H9 (cell line): Measurements from ENCODE around the gene CACNB2. TPM values are rescaled to one million over a fixed set of nuclear protein-coding genes. Genes with fewer than 3 reads are reported as not detected.

Experiments used
- DNase-seq: peaks from one replicate; pipeline ENCODE4 v3.0.0-alpha.2; 2017
- H2AFZ ChIP-seq: one replicate; pipeline ENCODE4 v1.6.1; 2013; ENCODE audit warnings: mild to moderate bottlenecking, low read length, control low read depth, moderate library complexity
- H2AK5ac ChIP-seq: 2 replicates; pipeline ENCODE4 v1.6.1; 2013; ENCODE audit warnings: low read length, control low read depth, mixed read lengths; ENCODE audit not compliant: insufficient read length
- H2BK120ac ChIP-seq: one replicate; pipeline ENCODE4 v1.6.1; 2013; ENCODE audit warnings: low read depth, mild to moderate bottlenecking, low read length, control low read depth, inconsistent platforms; ENCODE audit not compliant: poor library complexity, severe bottlenecking
- H2BK12ac ChIP-seq: 2 replicates; pipeline ENCODE4 v1.6.1; 2013; ENCODE audit warnings: low read length, control low read depth, mixed read lengths, low read depth; ENCODE audit not compliant: insufficient read length
- H2BK15ac ChIP-seq: 2 replicates; pipeline ENCODE4 v1.6.1; 2013; ENCODE audit warnings: low read depth, low read length, control low read depth
- H2BK20ac ChIP-seq: one replicate; pipeline ENCODE4 v1.6.1; 2013; ENCODE audit warnings: low read depth, mild to moderate bottlenecking, low read length, control low read depth, inconsistent platforms; ENCODE audit not compliant: poor library complexity, severe bottlenecking
- H2BK5ac ChIP-seq: 2 replicates; pipeline ENCODE4 v1.6.1; 2013; ENCODE audit warnings: low read length, control low read depth, mixed read lengths; ENCODE audit not compliant: insufficient read length
- H3K14ac ChIP-seq: 2 replicates; pipeline ENCODE4 v1.6.1; 2013; ENCODE audit warnings: low read length, control low read depth; ENCODE audit not compliant: insufficient read depth
- H3K18ac ChIP-seq: 2 replicates; pipeline ENCODE4 v1.6.1; 2013; ENCODE audit warnings: low read depth, mild to moderate bottlenecking, mixed read lengths, low read length, control low read depth; ENCODE audit not compliant: insufficient read length
- H3K23ac ChIP-seq: 2 replicates; pipeline ENCODE4 v1.6.1; 2013; ENCODE audit warnings: low read length, control low read depth, mixed read lengths, low read depth; ENCODE audit not compliant: insufficient read length
- H3K23me2 ChIP-seq: 2 replicates; pipeline ENCODE4 v1.6.1; 2013; ENCODE audit warnings: low read depth, mild to moderate bottlenecking, mixed read lengths, low read length, control low read depth; ENCODE audit not compliant: insufficient read length, poor library complexity, severe bottlenecking
- H3K27ac ChIP-seq: 2 replicates; pipeline ENCODE4 v1.5.1; 2013; ENCODE audit warnings: low read length, control low read depth, mixed read lengths, low read depth; ENCODE audit not compliant: insufficient read length
- H3K27me3 ChIP-seq: 2 replicates; pipeline ENCODE4 v1.6.1; 2013; ENCODE audit warnings: low read length, control low read depth, inconsistent platforms; ENCODE audit not compliant: insufficient read depth
- H3K4ac ChIP-seq: 2 replicates; pipeline ENCODE4 v1.6.1; 2013; ENCODE audit warnings: low read depth, mild to moderate bottlenecking, control low read depth, inconsistent platforms, low read length, moderate library complexity
- H3K4me1 ChIP-seq: 2 replicates; pipeline ENCODE4 v1.6.1; 2013; ENCODE audit warnings: low read length, control low read depth, inconsistent platforms; ENCODE audit not compliant: insufficient read depth
- H3K4me2 ChIP-seq: 2 replicates; pipeline ENCODE4 v1.6.1; 2013; ENCODE audit warnings: low read length, control low read depth, mixed read lengths; ENCODE audit not compliant: insufficient read length, insufficient read depth
- H3K56ac ChIP-seq: 2 replicates; pipeline ENCODE4 v1.6.1; 2013; ENCODE audit warnings: low read depth, mild to moderate bottlenecking, mixed read lengths, low read length, control low read depth; ENCODE audit not compliant: insufficient read length
- H3K79me1 ChIP-seq: 2 replicates; pipeline ENCODE4 v1.6.1; 2013; ENCODE audit warnings: low read depth, mild to moderate bottlenecking, moderate library complexity, low read length, control low read depth, inconsistent platforms; ENCODE audit not compliant: insufficient read depth, poor library complexity, severe bottlenecking
- H3K79me2 ChIP-seq: 2 replicates; pipeline ENCODE4 v1.6.1; 2013; ENCODE audit warnings: low read length, control low read depth, inconsistent platforms; ENCODE audit not compliant: insufficient read depth
- H3K9ac ChIP-seq: 2 replicates; pipeline ENCODE4 v1.6.1; 2013; ENCODE audit warnings: low read length, control low read depth, mixed read lengths; ENCODE audit not compliant: insufficient read length; ENCODE audit errors: extremely low read depth
- H3K9me3 ChIP-seq: one replicate; pipeline ENCODE4 v1.6.1; 2013; ENCODE audit warnings: low read depth, low read length, inconsistent platforms; ENCODE audit not compliant: control insufficient read depth
- H3T11ph ChIP-seq: one replicate; pipeline ENCODE4 v1.6.1; 2013; ENCODE audit warnings: mild to moderate bottlenecking, low read length, control low read depth, inconsistent platforms
- H4K20me1 ChIP-seq: one replicate; pipeline ENCODE4 v1.6.1; 2013; ENCODE audit not compliant: control insufficient read depth, insufficient read length, insufficient read depth
- H4K5ac ChIP-seq: 2 replicates; pipeline ENCODE4 v1.6.1; 2013; ENCODE audit warnings: low read depth, mild to moderate bottlenecking, mixed read lengths, low read length, control low read depth; ENCODE audit not compliant: insufficient read length
- H4K8ac ChIP-seq: replicated peaks from 2 replicates; pipeline ENCODE4 v1.6.1; 2013; ENCODE audit warnings: low read length, control low read depth, mixed read lengths, low read depth; ENCODE audit not compliant: insufficient read length
- H4K91ac ChIP-seq: 2 replicates; pipeline ENCODE4 v1.6.1; 2013; ENCODE audit warnings: low read depth, mild to moderate bottlenecking, moderate library complexity, mixed read lengths, low read length, control low read depth; ENCODE audit not compliant: insufficient read length
- H3K27ac Mint-ChIP-seq, 3 experiments: 2 replicates in 2 of 3; 3 replicates in 1 of 3; pipeline ENCODE4 v1.8.0; 2020 to 2021; ENCODE audit warnings: mixed read lengths in 3 of 3, mild to moderate bottlenecking in 1 of 3, moderate library complexity in 1 of 3
- H3K27me3 Mint-ChIP-seq: 2 replicates; pipeline ENCODE4 v1.8.0; 2021; ENCODE audit warnings: low read depth, mild to moderate bottlenecking, moderate library complexity, mixed read lengths
- H3K36me3 Mint-ChIP-seq, 3 experiments: 2 replicates in 2 of 3; 3 replicates in 1 of 3; pipeline ENCODE4 v1.8.0; 2020 to 2021; ENCODE audit warnings: low read depth in 3 of 3, mixed read lengths in 3 of 3; ENCODE audit not compliant: insufficient read depth in 1 of 3
- H3K4me1 Mint-ChIP-seq, 2 experiments: 2 replicates each; pipeline ENCODE4 v1.8.0; 2020; ENCODE audit warnings: mixed read lengths in 2 of 2
- H3K4me3 Mint-ChIP-seq, 2 experiments: 2 replicates in 1 of 2; 3 replicates in 1 of 2; pipeline ENCODE4 v1.8.0; 2020 to 2021; ENCODE audit warnings: mild to moderate bottlenecking in 2 of 2, mixed read lengths in 2 of 2, moderate library complexity in 1 of 2
- H3K9me3 Mint-ChIP-seq, 2 experiments: 2 replicates in 1 of 2; 3 replicates in 1 of 2; pipeline ENCODE4 v1.8.0; 2020; ENCODE audit warnings: mild to moderate bottlenecking in 2 of 2, mixed read lengths in 2 of 2, moderate library complexity in 1 of 2
- CTCF ChIP-seq: fragments of 200-600 bp; sonication (generic); conservative IDR thresholded peaks from 3 replicates; pipeline ENCODE4 v1.8.0; 2021; ENCODE audit warnings: antibody characterized with exemption, mild to moderate bottlenecking
- WGBS: extraction: QIAGEN DNeasy Blood & Tissue Kit; methylation state at CpG from one replicate; pipeline ENCODE4 v1.1.7; 2013; ENCODE audit warnings: missing lambda C conversion rate, low lambda C conversion rate, mixed read lengths; ENCODE audit not compliant: insufficient read length; ENCODE audit errors: extremely low coverage; 5-methylcytosine and 5-hydroxymethylcytosine counted together
- total RNA-seq: library from RNA; stranded (reverse); gene quantifications from 2 replicates; pipeline ENCODE4 v1.2.1, GENCODE V29; 2021

CACNB2 gene
- total RNA-seq, 1 experiment from 2014 or later, result 2.6 TPM

- DNase-seq, result no peak
- Mint-ChIP-seq H3K9me3 (no peaks in the 10 kb centered on the region), H3K36me3 (no peaks in the 10 kb centered on the region), H3K4me3 (no peak overlapping the region), H3K27ac (no peak overlapping the region), H3K4me1 (no peaks in the 10 kb centered on the region; a peak in 1 of 4 replicates), H3K27me3 (no peaks in the 10 kb centered on the region; the same call in 1 of the 2 replicates)
- Histone ChIP-seq H3K56ac (no peak overlapping the region), H4K5ac (no peak overlapping the region), H3K18ac (no peak overlapping the region), H3K4me1 (no peaks in the 10 kb centered on the region), H4K20me1 (no peaks in the 10 kb centered on the region), H3K14ac (no peak overlapping the region), H3K27ac (no peak overlapping the region), H4K8ac (no peak overlapping the region), H2BK12ac (no peak overlapping the region), H2BK20ac (no peak overlapping the region), H2BK15ac (no peak overlapping the region), H2BK5ac (no peak overlapping the region), H3K23ac (no peak overlapping the region), H3K27me3 (no peaks in the 10 kb centered on the region), H3K4me2 (no peak overlapping the region), H2BK120ac (no peak overlapping the region), H3K9me3 (no peaks in the 10 kb centered on the region), H4K91ac (no peak overlapping the region), H3K4ac (no peak overlapping the region), H3K9ac (no peak overlapping the region), H3T11ph (no peak overlapping the region), H2AFZ (no peak overlapping the region), H3K79me1 (no peaks in the 10 kb centered on the region), H2AK5ac (no peak overlapping the region), H3K23me2 (no peaks in the 10 kb centered on the region), H3K79me2 (no peaks in the 10 kb centered on the region)
- no CpG with 5 or more reads among the region's 2 CpGs for WGBS
- no peak for TF ChIP-seq CTCF
Observed at GRCh38 chr10:18460032-18460431, 319.8 kb downstream of the CACNB2 start.
